Heart right ventricle (tissue), 16 donors: ENCODE data around the gene SUPT6H. TPM values are rescaled to one million over a fixed set of nuclear protein-coding genes. Genes with fewer than 3 reads are reported as not detected.

Experiments used
- ATAC-seq, 8 donors: fragments of 200-7000 bp; cut with Tn5 transposase; one replicate each; pipeline ENCODE4 v1.9.1; 2020; ENCODE audit warnings: mild to moderate bottlenecking in 8 of 8, moderate library complexity in 8 of 8, moderate number of reproducible peaks in 1 of 8
- DNase-seq, 2 donors: peaks; one replicate each; pipeline ENCODE4 v3.0.0-alpha.2; 2020
- H3K27ac ChIP-seq, 10 donors: fragments of 200-600 bp; sonication (generic) in 2 of 10; one replicate each; pipeline versions ENCODE4 v1.5.0 to v1.8.0; 2020 to 2022; ENCODE audit warnings: mild to moderate bottlenecking in 3 of 10
- H3K27me3 ChIP-seq, 7 donors: fragments of 200-600 bp; one replicate each; pipeline ENCODE4 v1.8.0; 2021 to 2022; ENCODE audit warnings: mild to moderate bottlenecking in 2 of 7
- H3K36me3 ChIP-seq, 9 donors: fragments of 200-600 bp; sonication (generic) in 1 of 9; one replicate each; pipeline versions ENCODE4 v1.5.0 to v1.8.0; 2020 to 2022; ENCODE audit warnings: mild to moderate bottlenecking in 2 of 9
- H3K4me1 ChIP-seq, 9 donors: fragments of 200-600 bp; sonication (generic) in 1 of 9; one replicate each; pipeline versions ENCODE4 v1.5.0 to v1.8.0; 2020 to 2022; ENCODE audit warnings: mild to moderate bottlenecking in 4 of 9
- H3K4me3 ChIP-seq, 10 donors: fragments of 200-600 bp; sonication (generic) in 2 of 10; one replicate each; pipeline versions ENCODE4 v1.5.0 to v1.8.0; 2020 to 2022; ENCODE audit warnings: mild to moderate bottlenecking in 7 of 10, moderate library complexity in 2 of 10
- H3K9me3 ChIP-seq, 11 donors: fragments of 200-600 bp in 10 of 11; sonication (generic) in 2 of 11; one replicate each; pipeline versions ENCODE4 v1.5.0 to v1.8.0; 2013 to 2022; ENCODE audit warnings: mild to moderate bottlenecking in 2 of 11, control low read depth in 1 of 11, moderate library complexity in 1 of 11
- WGBS, 2 donors: extraction: QIAGEN DNeasy Blood & Tissue Kit; methylation state at CpG; one replicate each; pipeline ENCODE4 v1.1.7; 2013; ENCODE audit warnings: inconsistent platforms in 1 of 2; 5-methylcytosine and 5-hydroxymethylcytosine counted together
- intact Hi-C, 10 donors: fragments of 100-400 bp; cut with DNase I; formaldehyde crosslinking; loops; one replicate each; pipeline versions ENCODE4 v1.11.1 to v1.14.2; 2022
- polyA plus RNA-seq, 2 donors: library from polyadenylated mRNA; stranded (reverse); fragments of 200-250 nt; gene quantifications; one replicate each; pipeline ENCODE4 v1.2.3, GENCODE V29; 2013
- total RNA-seq, 10 donors: library from RNA; stranded (reverse); fragmentation: NEBNext Ultra II Directional in 3 of 10; extraction: Animal tissue kit (Norgen Biotek cat#: 25700) in 3 of 10; gene quantifications; one replicate each; pipeline versions ENCODE4 v1.2.1 to v1.2.4, GENCODE V29; 2021 to 2023
- TF ChIP-seq, protein P1 (sequence below), 9 donors: fragments of 200-600 bp; sonication (generic) in 2 of 9; IDR thresholded peaks; one replicate each; pipeline versions ENCODE4 v1.5.0 to v1.8.0; 2021 to 2022; ENCODE audit warnings: antibody characterized with exemption in 9 of 9, mild to moderate bottlenecking in 5 of 9, moderate library complexity in 1 of 9
- donor health status: Arrhythmogenic right ventricular cardiomyopathy.
- donor health status: ischemic (EF 13 %, LVEDD 7.1; RV severe dilation, severe dysfunction).
- donor health status: healthy with polysubstance abuse.
- donor health status: DM: no; HTN: yes; CAD: no.
- donor health status: DM: no; HTN: no; CAD: no.
- donor health status: ischemic (EF 25% LVEDD 6.9; RV normal size, moderate dysfunction).
- donor health status: ischemic (EF 25% LVEDD 5.7; RV mildly dilated, moderate dysfunction).
- donor health status: healthy.
- donor health status: DM: yes; HTN: yes; CAD: no.
- donor health status: Ischemic cardiomyopathy.
- donor health status: ischemic (EF 35%, LVEDD 5.7; RV mildly dilated, moderate dysfunction).
- donor health status: nonischemic (EF 11% LVEDD 7.7; RV severe dilation, severe dysfunction).
- donor health status: DM: yes; HTN: yes; CAD: no.
- donor health status: PGD.
- donor health status: ischemic (EF 29% LVEDD 5.4; RV normal size, mild dysfunction).
- donor health status: nonischemic (EF 23%, LVEDD 6.1; RV moderate dilation, normal function).

SUPT6H gene
- total and polyA plus RNA-seq, 12 donors = 19.3 to 54.1 (median 49.9) TPM

DNA sequence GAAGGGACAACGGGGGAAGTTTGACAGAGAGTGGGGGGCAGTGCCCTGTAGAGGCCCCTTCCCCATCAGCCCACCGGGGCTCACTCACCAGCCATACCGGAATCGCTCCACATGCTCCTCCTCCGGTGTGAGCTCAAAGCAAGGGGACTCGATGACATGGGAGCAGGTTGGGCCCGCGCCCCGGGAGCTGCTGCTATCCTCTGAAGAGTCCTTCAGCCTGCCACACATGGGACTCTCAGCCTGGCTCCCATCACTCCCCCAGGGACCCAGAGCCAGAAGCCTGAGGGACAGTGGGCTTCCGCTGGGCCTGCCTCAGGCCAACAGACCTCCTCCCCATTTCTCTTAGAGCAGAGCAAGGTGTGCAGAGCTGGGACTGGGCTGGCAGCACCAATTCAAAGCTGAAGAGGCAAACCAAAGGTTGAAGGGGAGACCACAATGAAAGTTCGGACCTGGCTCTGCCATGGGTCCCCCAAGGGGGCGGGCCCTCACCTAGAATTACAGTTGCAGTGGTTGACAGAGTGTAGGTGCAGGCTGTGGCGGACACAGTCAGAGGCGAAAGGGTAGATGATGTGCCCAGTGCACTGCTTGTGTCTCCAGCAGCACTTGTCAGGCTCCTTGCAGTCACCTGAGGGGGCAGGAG, 42.3 kb downstream of the SUPT6H start:
- Histone ChIP-seq H3K36me3 (peaks cover 0 to 58% (median 40%) of the 10 kb centered on the region in 9 donors), H3K4me1 (no peaks in the 10 kb centered on the region), H3K4me3 (no peak overlapping the region), H3K27me3 (no peaks in the 10 kb centered on the region), H3K9me3 (no peaks in the 10 kb centered on the region), H3K27ac (no peak overlapping the region)
- DNase-seq (no peak), ATAC-seq (peak in 2 of 8 donors; percentile 6 to 14)
- TF ChIP-seq, protein P1, sequence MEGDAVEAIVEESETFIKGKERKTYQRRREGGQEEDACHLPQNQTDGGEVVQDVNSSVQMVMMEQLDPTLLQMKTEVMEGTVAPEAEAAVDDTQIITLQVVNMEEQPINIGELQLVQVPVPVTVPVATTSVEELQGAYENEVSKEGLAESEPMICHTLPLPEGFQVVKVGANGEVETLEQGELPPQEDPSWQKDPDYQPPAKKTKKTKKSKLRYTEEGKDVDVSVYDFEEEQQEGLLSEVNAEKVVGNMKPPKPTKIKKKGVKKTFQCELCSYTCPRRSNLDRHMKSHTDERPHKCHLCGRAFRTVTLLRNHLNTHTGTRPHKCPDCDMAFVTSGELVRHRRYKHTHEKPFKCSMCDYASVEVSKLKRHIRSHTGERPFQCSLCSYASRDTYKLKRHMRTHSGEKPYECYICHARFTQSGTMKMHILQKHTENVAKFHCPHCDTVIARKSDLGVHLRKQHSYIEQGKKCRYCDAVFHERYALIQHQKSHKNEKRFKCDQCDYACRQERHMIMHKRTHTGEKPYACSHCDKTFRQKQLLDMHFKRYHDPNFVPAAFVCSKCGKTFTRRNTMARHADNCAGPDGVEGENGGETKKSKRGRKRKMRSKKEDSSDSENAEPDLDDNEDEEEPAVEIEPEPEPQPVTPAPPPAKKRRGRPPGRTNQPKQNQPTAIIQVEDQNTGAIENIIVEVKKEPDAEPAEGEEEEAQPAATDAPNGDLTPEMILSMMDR (IDR thresholded peaks at IDR 0.05) = no peak
- intact Hi-C loops = loop anchor here in 2 of 10 donors (5.0 kb wide), 2 partner anchors 52 to 513 kb away; no protein-coding TSS in a partner anchor
- WGBS, 2 donors = 88 to 92% methylated on average over 14 of the region's 14 CpGs

DNA sequence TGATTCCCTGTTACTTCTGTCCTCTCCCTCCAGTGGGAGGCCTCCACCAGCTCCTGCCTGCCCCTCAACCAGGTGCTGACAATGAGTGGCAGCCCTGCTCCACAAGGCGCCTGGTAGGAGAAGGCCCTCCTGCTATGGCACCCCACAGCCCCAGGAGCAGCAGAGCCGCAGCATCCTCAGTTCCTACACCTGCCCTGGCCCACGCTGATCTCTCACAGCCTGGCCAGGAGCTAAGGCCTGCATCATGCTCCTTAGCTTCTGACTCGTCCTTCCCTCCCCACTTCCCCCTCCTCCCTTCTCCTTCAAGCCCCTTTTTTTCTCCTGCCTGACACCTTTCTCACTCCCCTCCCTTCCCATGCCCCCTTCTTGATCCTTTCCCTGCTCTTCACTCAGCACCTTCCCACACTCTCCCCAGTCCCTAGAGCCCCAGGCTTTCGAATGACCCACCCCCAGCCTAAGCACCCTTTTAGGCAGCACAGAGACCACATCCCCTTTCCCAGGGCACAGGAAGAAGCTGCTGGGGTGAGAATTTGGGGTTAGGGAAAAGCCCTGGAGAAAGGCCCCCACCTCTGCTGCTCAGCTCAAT, 43.2 kb downstream of the SUPT6H start:
- DNase-seq (no peak), ATAC-seq (no peak)
- Histone ChIP-seq H3K4me3 (no peak overlapping the region), H3K9me3 (no peaks in the 10 kb centered on the region), H3K4me1 (peaks cover 0 to 5% (median 2%) of the 10 kb centered on the region in 9 donors), H3K27ac (no peak overlapping the region), H3K27me3 (no peaks in the 10 kb centered on the region), H3K36me3 (peaks cover 0 to 49% (median 32%) of the 10 kb centered on the region in 9 donors)
- TF ChIP-seq, protein P1 (IDR thresholded peaks at IDR 0.05) = no peak
- intact Hi-C loops = loop anchor here in 3 of 10 donors (5.0 kb wide), 2 partner anchors 38 to 43 kb away; partner anchors contain the start of genes SDF2 (in 2 of the 3) and SUPT6H (in 2 of the 3)
- 76 to 80% methylated on average over 5 of the region's 5 CpGs for WGBS, 2 donors

DNA sequence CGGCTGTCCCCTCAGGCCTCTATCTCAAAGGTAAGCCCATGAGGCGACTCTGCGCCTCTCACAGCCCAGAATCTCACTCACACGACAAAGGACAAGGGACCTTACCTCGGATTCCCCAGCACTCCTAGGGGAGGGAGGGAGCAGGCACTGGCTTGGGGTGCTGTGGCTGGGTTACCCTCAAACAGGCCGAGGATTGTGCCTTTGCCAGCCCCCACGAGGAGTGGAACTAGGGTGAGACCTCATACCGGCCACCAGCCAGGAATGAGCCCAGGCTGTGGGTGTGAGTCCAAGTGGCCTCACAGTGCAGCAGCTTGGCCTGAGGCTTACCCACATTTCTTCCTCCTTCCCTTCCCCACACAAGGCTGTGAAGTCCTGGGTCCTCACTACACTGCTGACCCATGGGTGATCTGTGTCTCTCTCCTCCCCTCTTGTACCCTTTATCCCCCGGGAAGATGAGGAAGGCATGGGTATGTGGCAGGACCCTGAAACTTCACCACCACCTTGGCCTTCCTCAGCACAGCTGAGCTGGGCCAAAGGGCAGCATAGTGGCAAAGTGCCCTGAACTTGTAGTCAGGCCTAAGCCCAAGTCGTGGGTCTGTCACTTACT, 43.8 kb downstream of the SUPT6H start:
- Histone ChIP-seq H3K27ac (no peak overlapping the region), H3K4me3 (no peak overlapping the region), H3K4me1 (peaks cover 0 to 10% (median 7%) of the 10 kb centered on the region in 9 donors), H3K36me3 (peaks cover 0 to 43% (median 26%) of the 10 kb centered on the region in 9 donors), H3K9me3 (no peaks in the 10 kb centered on the region), H3K27me3 (no peaks in the 10 kb centered on the region)
- intact Hi-C loops = loop anchor here in 3 of 10 donors (5.0 kb wide), 2 partner anchors 39 to 44 kb away; partner anchors contain the start of genes SDF2 (in 2 of the 3) and SUPT6H (in 2 of the 3)
- TF ChIP-seq, protein P1 (IDR thresholded peaks at IDR 0.05) = no peak
- no peak for ATAC-seq
- WGBS, 2 donors = 79 to 83% methylated on average over 10 of the region's 10 CpGs
- no peak for DNase-seq
